ENCODE results near the gene ZNF12.
A peak's percentile ranks its signal among the peaks of the same experiment; 100 is the strongest.
"Not testable (repeated sequence)": the region's sequence is repeated elsewhere in the genome, so short reads cannot be mapped to it uniquely, and the experiment has no call there.

ZNF12 gene

DNA sequence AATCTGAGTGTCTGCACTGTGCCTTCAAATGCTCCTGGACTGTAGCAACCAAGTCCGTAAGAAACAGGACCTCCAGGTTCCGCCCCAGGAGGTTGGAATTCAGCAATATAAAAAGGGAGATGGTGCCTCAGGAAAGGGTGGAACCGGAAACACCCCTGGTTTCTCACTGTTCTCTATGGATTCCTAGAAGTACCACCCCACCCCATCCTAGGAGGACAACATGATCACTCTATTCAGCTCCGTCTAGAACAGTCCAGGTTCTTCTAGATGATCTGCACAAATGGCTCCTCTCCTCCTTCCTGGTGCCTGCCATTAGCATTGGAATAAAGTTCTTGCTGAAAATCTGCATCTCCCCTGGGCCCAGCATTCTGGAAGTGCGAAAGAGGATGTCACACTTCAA lies 7.6 kb upstream of the ZNF12 start:
- ATAC-seq: no peak
- H3K36me3 Mint-ChIP-seq: no peaks in the 10 kb centered on the region
- H3K4me3 Mint-ChIP-seq: no peak overlapping the region
- no peaks in the 10 kb centered on the region for H3K9me3 Mint-ChIP-seq
- peaks cover 19% of the 10 kb centered on the region for H3K27me3 Mint-ChIP-seq
- H3K27ac Mint-ChIP-seq: no peak overlapping the region
- H3K4me1 Mint-ChIP-seq: peaks cover 6% of the 10 kb centered on the region

DNA sequence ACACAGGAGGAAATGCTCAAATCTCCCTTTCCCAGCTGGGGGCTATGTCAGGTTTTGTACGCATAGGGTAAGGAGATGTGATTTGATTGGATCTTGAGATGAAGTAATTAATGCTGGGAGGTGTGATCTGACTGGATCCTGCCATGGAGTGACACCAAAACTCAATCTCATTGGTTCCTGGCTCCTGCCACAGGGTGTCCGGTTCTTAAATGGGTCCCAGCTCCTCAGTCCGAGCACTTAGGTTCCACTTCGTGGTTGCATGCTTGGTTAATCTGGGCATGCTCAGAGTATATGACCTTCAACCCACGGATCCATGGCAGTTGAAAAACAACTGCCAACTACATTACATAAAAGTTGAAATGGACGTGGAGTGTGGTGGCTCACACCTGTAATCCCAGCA lies 3.1 kb upstream of the ZNF12 start:
- Mint-ChIP-seq H3K9me3 (no peaks in the 10 kb centered on the region), H3K4me3 (no peak overlapping the region), H3K4me1 (peaks cover 29% of the 10 kb centered on the region), H3K27me3 (no peaks in the 10 kb centered on the region), H3K27ac (no peak overlapping the region), H3K36me3 (peaks cover 5% of the 10 kb centered on the region)
- no peak for ATAC-seq

GRCh38 chr7:6708304-6708703 lies 1.6 kb upstream of the ZNF12 start:
- ATAC-seq: no peak
- H3K4me3 Mint-ChIP-seq: no peak overlapping the region
- H3K27ac Mint-ChIP-seq: no peak overlapping the region
- peaks cover 33% of the 10 kb centered on the region for H3K4me1 Mint-ChIP-seq
- no peaks in the 10 kb centered on the region for H3K27me3 Mint-ChIP-seq
- H3K9me3 Mint-ChIP-seq: peaks cover 5% of the 10 kb centered on the region
- H3K36me3 Mint-ChIP-seq: peaks cover 7% of the 10 kb centered on the region

DNA sequence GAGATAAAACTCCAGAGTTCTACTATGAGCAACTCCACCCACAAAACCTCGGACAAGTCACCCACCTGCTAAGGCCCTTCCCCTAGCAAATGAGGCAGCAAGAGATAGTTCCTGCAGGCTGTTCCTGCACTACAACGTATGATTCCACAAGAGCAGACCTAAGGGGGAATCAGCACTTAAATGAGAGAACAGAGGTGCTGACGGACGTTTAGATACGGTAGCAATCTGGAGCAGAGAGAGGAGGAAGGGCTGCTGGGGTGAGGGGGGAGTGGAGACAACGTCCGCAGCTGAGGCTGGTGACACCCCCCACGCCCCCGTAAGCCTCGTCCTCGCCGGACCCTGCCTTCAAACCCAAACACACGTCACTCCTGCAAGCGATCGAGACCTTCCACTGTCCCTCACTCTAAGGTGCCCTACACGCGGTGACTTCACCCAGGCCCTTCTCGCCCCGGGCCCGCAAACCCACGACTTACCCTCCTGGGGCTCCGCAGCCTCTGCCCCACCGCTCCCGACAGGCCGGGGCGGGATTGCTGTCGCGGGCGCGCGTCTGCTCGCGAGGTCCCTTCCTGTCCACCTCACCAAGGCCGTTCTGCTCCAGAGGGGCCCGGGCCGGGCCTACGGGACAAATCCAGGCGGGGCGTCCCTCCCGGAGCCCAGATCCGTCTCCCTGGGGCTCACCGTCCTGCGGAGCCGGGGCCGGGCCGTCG lies 635 bp downstream of the ZNF12 start:
- Mint-ChIP-seq H3K9me3 (peaks cover 19% of the 10 kb centered on the region), H3K36me3 (peaks cover 7% of the 10 kb centered on the region), H3K27ac (peak overlapping the region; percentile 84), H3K4me1 (peaks cover 53% of the 10 kb centered on the region), H3K4me3 (peak overlapping the region; percentile 80), H3K27me3 (no peaks in the 10 kb centered on the region)
- ATAC-seq: no peak

- Mint-ChIP-seq H3K4me1 (peaks cover 41% of the 10 kb centered on the region), H3K27me3 (no peaks in the 10 kb centered on the region), H3K27ac (no peak overlapping the region), H3K36me3 (peaks cover 7% of the 10 kb centered on the region), H3K9me3 (peaks cover 24% of the 10 kb centered on the region), H3K4me3 (no peak overlapping the region)
- no peak for ATAC-seq
Observed at GRCh38 chr7:6701860-6702259, 4.9 kb downstream of the ZNF12 start.

DNA sequence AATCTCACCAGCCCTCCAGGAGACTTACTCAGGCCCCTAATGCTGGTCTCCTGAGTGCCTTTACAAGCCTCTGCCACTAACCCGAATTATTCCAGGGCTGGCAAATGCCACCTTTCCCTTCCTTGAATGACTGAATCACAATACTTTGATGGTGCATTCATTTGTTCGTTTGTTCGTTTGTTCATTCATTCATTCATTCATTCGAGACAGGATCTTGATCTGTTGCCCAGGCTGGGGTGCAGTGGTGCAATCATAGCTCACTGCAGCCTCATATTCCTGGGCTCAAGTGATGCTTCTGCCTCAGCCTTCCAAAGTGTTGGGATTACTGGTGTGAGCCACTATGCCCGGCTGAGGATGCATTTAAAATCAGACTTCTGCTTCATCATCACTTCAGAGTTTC lies 6.0 kb downstream of the ZNF12 start:
- H3K4me1 Mint-ChIP-seq: peaks cover 38% of the 10 kb centered on the region
- H3K36me3 Mint-ChIP-seq: peaks cover 7% of the 10 kb centered on the region
- peaks cover 24% of the 10 kb centered on the region for H3K9me3 Mint-ChIP-seq
- ATAC-seq: no peak
- H3K27me3 Mint-ChIP-seq: no peaks in the 10 kb centered on the region
- no peak overlapping the region for H3K27ac Mint-ChIP-seq
- no peak overlapping the region for H3K4me3 Mint-ChIP-seq

GRCh38 chr7:6691609-6692106 lies 15.1 kb downstream of the ZNF12 start:
- Mint-ChIP-seq H3K4me3 (no peak overlapping the region), H3K36me3 (peaks cover 28% of the 10 kb centered on the region), H3K4me1 (no peaks in the 10 kb centered on the region), H3K27me3 (no peaks in the 10 kb centered on the region), H3K27ac (no peak overlapping the region), H3K9me3 (peaks cover 23% of the 10 kb centered on the region)
- ATAC-seq: no peak

DNA sequence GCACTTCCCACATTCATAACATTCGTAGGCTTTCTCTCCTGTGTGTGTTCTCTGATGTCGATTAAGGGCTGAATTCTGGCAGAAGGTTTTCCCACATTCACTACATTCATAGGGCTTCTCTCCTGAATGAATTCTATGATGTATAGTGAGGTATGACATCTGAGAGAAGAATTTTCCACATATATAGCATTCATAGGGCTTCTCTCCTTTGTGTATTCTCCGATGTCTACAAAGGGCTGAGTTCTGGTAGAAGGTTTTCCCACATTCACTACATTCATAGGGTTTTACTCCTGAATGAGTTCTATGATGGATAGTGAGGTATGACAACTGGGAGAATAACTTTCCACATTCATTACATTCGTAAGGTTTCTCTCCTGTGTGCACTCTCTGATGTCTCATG lies 15.6 kb downstream of the ZNF12 start:
- H3K4me3 Mint-ChIP-seq: no peak overlapping the region
- no peaks in the 10 kb centered on the region for H3K27me3 Mint-ChIP-seq
- ATAC-seq: no peak
- peaks cover 26% of the 10 kb centered on the region for H3K9me3 Mint-ChIP-seq
- peaks cover 34% of the 10 kb centered on the region for H3K36me3 Mint-ChIP-seq
- no peak overlapping the region for H3K27ac Mint-ChIP-seq
- H3K4me1 Mint-ChIP-seq: no peaks in the 10 kb centered on the region

DNA sequence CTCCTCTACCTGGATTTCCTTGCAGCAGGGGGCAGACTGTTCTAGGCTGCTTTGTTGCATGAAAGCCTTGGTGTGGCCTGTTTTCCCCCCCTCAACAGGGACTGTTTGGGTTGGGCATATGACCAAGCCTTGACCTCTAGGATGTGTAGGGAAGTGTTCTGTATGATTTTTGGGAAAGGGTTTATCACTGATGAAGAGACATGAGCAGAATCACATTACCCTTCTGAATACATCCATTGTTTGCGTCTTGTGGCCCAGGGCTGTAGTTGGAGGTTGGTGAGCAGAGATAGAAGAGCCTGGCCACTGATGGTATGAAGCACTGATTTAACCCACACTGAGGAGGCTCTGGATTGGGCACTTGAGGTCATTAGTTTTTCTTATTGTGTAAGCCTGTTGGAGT lies 26.6 kb downstream of the ZNF12 start:
- ATAC-seq: no peak
- Mint-ChIP-seq H3K4me3 (no peak overlapping the region), H3K27ac (no peak overlapping the region), H3K27me3 (no peaks in the 10 kb centered on the region), H3K9me3 (peaks cover 34% of the 10 kb centered on the region), H3K4me1 (no peaks in the 10 kb centered on the region), H3K36me3 (peaks cover 23% of the 10 kb centered on the region)

GRCh38 chr7:6675807-6676405 lies 30.8 kb downstream of the ZNF12 start:
- Mint-ChIP-seq H3K9me3 (peaks cover 42% of the 10 kb centered on the region), H3K27me3 (no peaks in the 10 kb centered on the region), H3K27ac (no peak overlapping the region), H3K4me1 (no peaks in the 10 kb centered on the region), H3K36me3 (peaks cover 14% of the 10 kb centered on the region), H3K4me3 (no peak overlapping the region)
- no peak for ATAC-seq

- H3K9me3 Mint-ChIP-seq: peaks cover 35% of the 10 kb centered on the region
- not testable (repeated sequence) for H3K4me3 Mint-ChIP-seq, ATAC-seq, H3K27ac Mint-ChIP-seq, H3K4me1 Mint-ChIP-seq
- peaks cover 14% of the 10 kb centered on the region for H3K36me3 Mint-ChIP-seq
- peaks cover 10% of the 10 kb centered on the region for H3K27me3 Mint-ChIP-seq
Observed at GRCh38 chr7:6670851-6671250, 35.9 kb downstream of the ZNF12 start.

DNA sequence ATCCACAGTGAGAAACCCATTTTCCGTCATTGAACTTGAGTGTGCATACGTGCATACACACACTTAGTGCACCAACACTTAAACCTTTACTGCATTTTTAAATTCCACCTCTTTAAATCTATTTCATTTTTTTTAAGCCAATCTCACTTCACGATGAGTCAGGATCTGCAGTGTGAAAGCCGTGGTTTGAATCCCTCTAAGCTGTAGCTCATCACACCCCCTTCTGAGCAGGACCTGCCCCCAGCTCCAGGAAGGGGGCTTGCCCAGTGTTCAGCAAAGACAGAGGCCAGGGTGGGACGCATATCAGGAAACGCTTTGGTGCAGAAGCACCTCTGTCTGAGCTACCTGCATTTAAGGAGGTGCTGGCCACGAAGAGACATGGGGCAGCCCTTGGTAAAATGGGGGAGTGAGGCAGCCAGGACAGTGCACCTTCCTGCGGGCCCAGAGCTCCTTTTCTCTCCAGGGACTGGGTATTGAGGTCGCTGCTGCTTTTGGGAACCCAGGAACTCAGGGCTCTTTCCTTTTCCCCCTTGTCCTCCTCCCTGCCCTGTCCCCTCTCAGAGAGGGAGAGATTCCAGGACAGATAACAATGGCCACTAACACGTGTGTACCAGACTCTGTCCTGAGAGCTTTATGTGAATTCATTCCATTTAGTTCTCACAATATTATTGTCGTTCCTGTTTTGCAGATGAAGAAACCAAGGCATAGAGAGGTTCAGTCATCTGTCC lies 48.0 kb downstream of the ZNF12 start:
- Mint-ChIP-seq H3K4me3 (no peak overlapping the region), H3K4me1 (no peaks in the 10 kb centered on the region), H3K9me3 (peaks cover 3% of the 10 kb centered on the region), H3K36me3 (peaks cover 16% of the 10 kb centered on the region), H3K27ac (no peak overlapping the region), H3K27me3 (peaks cover 18% of the 10 kb centered on the region)
- no peak for ATAC-seq

DNA sequence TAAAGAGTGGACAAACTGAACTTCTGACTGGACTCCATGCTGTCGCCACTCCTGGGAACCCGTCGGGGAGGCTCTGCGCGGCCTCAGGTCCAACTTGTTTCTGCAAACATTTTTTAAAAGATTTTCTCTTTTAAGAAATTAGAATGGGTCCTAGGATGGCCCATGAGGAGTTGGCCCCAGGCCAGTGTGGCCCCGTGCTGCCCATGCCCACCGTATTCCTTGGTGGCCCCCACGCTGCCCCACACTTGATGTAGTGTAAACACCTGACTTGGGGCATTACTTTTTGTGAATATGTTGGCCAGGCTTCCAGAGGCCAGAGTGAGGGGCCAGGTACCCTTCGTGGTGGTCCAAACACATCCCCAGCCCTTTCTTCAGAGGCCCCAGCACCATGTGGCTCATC lies 50.3 kb downstream of the ZNF12 start:
- no peak for ATAC-seq
- Mint-ChIP-seq H3K9me3 (peaks cover 3% of the 10 kb centered on the region), H3K27me3 (peaks cover 6% of the 10 kb centered on the region), H3K4me1 (no peaks in the 10 kb centered on the region), H3K4me3 (no peak overlapping the region), H3K27ac (no peak overlapping the region), H3K36me3 (peaks cover 27% of the 10 kb centered on the region)

DNA sequence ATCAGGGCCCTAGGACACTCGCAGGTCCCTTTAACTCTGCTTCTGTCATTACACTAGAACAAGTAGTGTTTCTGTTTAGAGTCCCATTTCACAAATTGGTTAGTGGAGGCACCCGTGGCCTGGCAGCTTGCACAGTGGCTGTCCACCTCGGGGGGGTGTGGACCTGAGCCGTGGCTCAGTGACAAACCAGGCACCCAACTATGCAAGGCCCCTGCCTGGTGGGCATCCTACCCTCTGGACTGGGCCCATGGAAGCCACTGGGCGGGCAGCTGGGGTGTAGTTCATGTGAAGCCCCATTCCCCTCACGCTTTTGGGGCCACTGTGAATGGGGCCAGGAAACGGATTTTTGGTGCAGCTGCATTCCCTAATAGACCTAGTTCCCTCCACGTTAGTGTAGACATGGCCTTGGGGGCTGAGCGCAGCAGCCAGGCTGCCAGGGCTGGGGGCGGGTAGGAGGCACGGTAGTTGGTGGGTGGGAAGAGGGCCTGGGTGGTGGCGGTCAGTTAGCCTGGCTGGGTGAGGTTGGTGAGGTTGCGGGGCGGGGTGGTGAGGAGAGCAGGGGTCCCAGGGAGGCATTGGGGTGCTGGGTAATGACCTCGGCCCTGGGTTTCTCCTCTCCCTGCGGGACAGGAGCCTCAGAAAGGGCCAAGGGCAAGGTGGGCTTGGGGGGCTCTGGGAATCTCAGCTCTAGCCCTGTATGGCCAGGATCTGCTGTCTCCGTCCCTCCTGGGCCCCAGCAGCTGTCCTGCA lies 50.9 kb downstream of the ZNF12 start:
- Mint-ChIP-seq H3K9me3 (no peaks in the 10 kb centered on the region), H3K36me3 (peaks cover 33% of the 10 kb centered on the region), H3K27me3 (peaks cover under 1% of the 10 kb centered on the region), H3K27ac (no peak overlapping the region), H3K4me1 (no peaks in the 10 kb centered on the region), H3K4me3 (no peak overlapping the region)
- ATAC-seq: no peak

All from stimulated activated memory B cell treated with anti-CD40 and anti-IgM and Interleukin-4, amounts not matched to agents 10 μg/mL and 1 μg/mL and 100 μg/mL, for 72 hours (primary cell).